Memory B cell (primary cell): Measurements from ENCODE around the gene PFKFB3.
"Not testable (repeated sequence)": the region's sequence is repeated elsewhere in the genome, so short reads cannot be mapped to it uniquely, and the experiment has no call there.

Source experiments
- ATAC-seq: fragments of 150-1000 bp; cut with Tn5 transposase; 2 replicates; pipeline ENCODE4 v1.10.0; 2021; ENCODE audit warnings: low read depth, mild to moderate bottlenecking, moderate library complexity
- DNase-seq, 2 donors: peaks; one replicate each; pipeline ENCODE4 v3.0.0; 2022; ENCODE audit warnings: low spot score in 2 of 2
- H3K27ac Mint-ChIP-seq: one replicate; pipeline ENCODE4 v1.8.0; 2022; ENCODE audit warnings: mild to moderate bottlenecking, moderate library complexity, mixed read lengths
- H3K27me3 Mint-ChIP-seq: one replicate; pipeline ENCODE4 v1.8.0; 2022; ENCODE audit warnings: mixed read lengths
- H3K36me3 Mint-ChIP-seq: one replicate; pipeline ENCODE4 v1.8.0; 2022; ENCODE audit warnings: mild to moderate bottlenecking, mixed read lengths
- H3K4me1 Mint-ChIP-seq: one replicate; pipeline ENCODE4 v1.8.0; 2022; ENCODE audit warnings: mixed read lengths
- H3K4me3 Mint-ChIP-seq: one replicate; pipeline ENCODE4 v1.8.0; 2022; ENCODE audit warnings: mild to moderate bottlenecking, moderate library complexity, mixed read lengths
- H3K9me3 Mint-ChIP-seq: one replicate; pipeline ENCODE4 v1.8.0; 2022; ENCODE audit warnings: mixed read lengths

PFKFB3 gene

GRCh38 chr10:6237199-6237530 is 34.4 kb downstream of the PFKFB3 start:
- H3K36me3 Mint-ChIP-seq: peaks cover 27% of the 10 kb centered on the region
- no peak overlapping the region for H3K27ac Mint-ChIP-seq
- no peak for DNase-seq
- no peaks in the 10 kb centered on the region for H3K27me3 Mint-ChIP-seq
- H3K9me3 Mint-ChIP-seq: peaks cover 2% of the 10 kb centered on the region
- no peaks in the 10 kb centered on the region for H3K4me1 Mint-ChIP-seq
- ATAC-seq: no peak
- H3K4me3 Mint-ChIP-seq: no peak overlapping the region

GRCh38 chr10:6238587-6239212 is 36.0 kb downstream of the PFKFB3 start:
- H3K27ac Mint-ChIP-seq, H3K4me3 Mint-ChIP-seq, H3K4me1 Mint-ChIP-seq, H3K9me3 Mint-ChIP-seq, H3K27me3 Mint-ChIP-seq, DNase-seq, ATAC-seq: not testable (repeated sequence)
- peaks cover 29% of the 10 kb centered on the region for H3K36me3 Mint-ChIP-seq

- no peaks in the 10 kb centered on the region for H3K4me1 Mint-ChIP-seq
- H3K9me3 Mint-ChIP-seq: peaks cover 2% of the 10 kb centered on the region
- no peak overlapping the region for H3K27ac Mint-ChIP-seq
- no peak overlapping the region for H3K4me3 Mint-ChIP-seq
- DNase-seq (no peak), ATAC-seq (no peak)
- peaks cover 23% of the 10 kb centered on the region for H3K36me3 Mint-ChIP-seq
- no peaks in the 10 kb centered on the region for H3K27me3 Mint-ChIP-seq
Observed at GRCh38 chr10:6239213-6239991, 36.7 kb downstream of the PFKFB3 start.

GRCh38 chr10:6240254-6240653 is 37.5 kb downstream of the PFKFB3 start:
- ATAC-seq: no peak
- H3K36me3 Mint-ChIP-seq: peaks cover 19% of the 10 kb centered on the region
- H3K27ac Mint-ChIP-seq: no peak overlapping the region
- H3K4me3 Mint-ChIP-seq: no peak overlapping the region
- H3K27me3 Mint-ChIP-seq: no peaks in the 10 kb centered on the region
- no peak for DNase-seq
- H3K4me1 Mint-ChIP-seq: no peaks in the 10 kb centered on the region
- H3K9me3 Mint-ChIP-seq: peaks cover 2% of the 10 kb centered on the region

- no peak for DNase-seq
- H3K4me3 Mint-ChIP-seq: no peak overlapping the region
- no peak for ATAC-seq
- peaks cover 10% of the 10 kb centered on the region for H3K36me3 Mint-ChIP-seq
- peaks cover 2% of the 10 kb centered on the region for H3K9me3 Mint-ChIP-seq
- no peaks in the 10 kb centered on the region for H3K27me3 Mint-ChIP-seq
- no peak overlapping the region for H3K27ac Mint-ChIP-seq
- H3K4me1 Mint-ChIP-seq: no peaks in the 10 kb centered on the region
Observed at GRCh38 chr10:6242089-6242488, 39.4 kb downstream of the PFKFB3 start.

- Mint-ChIP-seq H3K36me3 (peaks cover 5% of the 10 kb centered on the region), H3K27me3 (no peaks in the 10 kb centered on the region), H3K27ac (no peak overlapping the region), H3K4me3 (no peak overlapping the region), H3K9me3 (no peaks in the 10 kb centered on the region), H3K4me1 (no peaks in the 10 kb centered on the region)
- DNase-seq (no peak), ATAC-seq (no peak)
Observed at GRCh38 chr10:6244510-6244909, 41.8 kb downstream of the PFKFB3 start.

GRCh38 chr10:6247041-6247712 is 44.4 kb downstream of the PFKFB3 start:
- Mint-ChIP-seq H3K4me3 (no peak overlapping the region), H3K27ac (no peak overlapping the region), H3K4me1 (no peaks in the 10 kb centered on the region), H3K9me3 (no peaks in the 10 kb centered on the region), H3K27me3 (no peaks in the 10 kb centered on the region), H3K36me3 (peaks cover 4% of the 10 kb centered on the region)
- DNase-seq: no peak
- ATAC-seq: no peak

- H3K4me1 Mint-ChIP-seq, DNase-seq, H3K27ac Mint-ChIP-seq, H3K36me3 Mint-ChIP-seq, ATAC-seq, H3K9me3 Mint-ChIP-seq, H3K4me3 Mint-ChIP-seq, H3K27me3 Mint-ChIP-seq: not testable (repeated sequence)
Observed at GRCh38 chr10:6248908-6249307, 46.2 kb downstream of the PFKFB3 start.

- ATAC-seq (no peak), DNase-seq (no peak)
- Mint-ChIP-seq H3K36me3 (peaks cover 1% of the 10 kb centered on the region), H3K27ac (no peak overlapping the region), H3K9me3 (no peaks in the 10 kb centered on the region), H3K27me3 (no peaks in the 10 kb centered on the region), H3K4me1 (no peaks in the 10 kb centered on the region), H3K4me3 (no peak overlapping the region)
Observed at GRCh38 chr10:6249698-6250097, 47.0 kb downstream of the PFKFB3 start.

- Mint-ChIP-seq H3K27me3 (no peaks in the 10 kb centered on the region), H3K4me3 (no peak overlapping the region), H3K9me3 (no peaks in the 10 kb centered on the region), H3K4me1 (no peaks in the 10 kb centered on the region), H3K36me3 (peaks cover 1% of the 10 kb centered on the region), H3K27ac (no peak overlapping the region)
- no peak for ATAC-seq
- DNase-seq: no peak
Observed at GRCh38 chr10:6250745-6251144, 48.0 kb downstream of the PFKFB3 start.

- ATAC-seq: peak; percentile 39
- Mint-ChIP-seq H3K4me3 (no peak overlapping the region), H3K27ac (no peak overlapping the region), H3K4me1 (peaks cover under 1% of the 10 kb centered on the region), H3K27me3 (peaks cover 3% of the 10 kb centered on the region), H3K9me3 (peaks cover 3% of the 10 kb centered on the region), H3K36me3 (peaks cover 5% of the 10 kb centered on the region)
- no peak for DNase-seq
Observed at GRCh38 chr10:6254201-6254600, 51.5 kb downstream of the PFKFB3 start.

- ATAC-seq (no peak), DNase-seq (no peak)
- H3K9me3 Mint-ChIP-seq: peaks cover 9% of the 10 kb centered on the region
- no peak overlapping the region for H3K27ac Mint-ChIP-seq
- H3K4me1 Mint-ChIP-seq: peaks cover 6% of the 10 kb centered on the region
- H3K4me3 Mint-ChIP-seq: no peak overlapping the region
- H3K27me3 Mint-ChIP-seq: peaks cover 7% of the 10 kb centered on the region
- peaks cover 10% of the 10 kb centered on the region for H3K36me3 Mint-ChIP-seq
Observed at GRCh38 chr10:6255548-6256061, 52.9 kb downstream of the PFKFB3 start.

- peaks cover 10% of the 10 kb centered on the region for H3K9me3 Mint-ChIP-seq
- DNase-seq (no peak), ATAC-seq (no peak)
- H3K27me3 Mint-ChIP-seq: peaks cover 7% of the 10 kb centered on the region
- peaks cover 6% of the 10 kb centered on the region for H3K4me1 Mint-ChIP-seq
- peaks cover 13% of the 10 kb centered on the region for H3K36me3 Mint-ChIP-seq
- H3K27ac Mint-ChIP-seq: no peak overlapping the region
- no peak overlapping the region for H3K4me3 Mint-ChIP-seq
Observed at GRCh38 chr10:6256439-6256838, 53.7 kb downstream of the PFKFB3 start.

- Mint-ChIP-seq H3K4me1 (peaks cover 6% of the 10 kb centered on the region), H3K27me3 (peaks cover 7% of the 10 kb centered on the region), H3K4me3 (no peak overlapping the region), H3K27ac (no peak overlapping the region), H3K36me3 (peaks cover 12% of the 10 kb centered on the region), H3K9me3 (peaks cover 13% of the 10 kb centered on the region)
- no peak for DNase-seq
- ATAC-seq: no peak
Observed at GRCh38 chr10:6259153-6259552, 56.4 kb downstream of the PFKFB3 start.
